IMR-90 (cell line): ENCODE results near the gene PRSS2.

Source experiments
- BHLHE40 ChIP-seq: fragments of 150-350 bp; IDR thresholded peaks from 2 replicates; pipeline ENCODE4 v1.6.1; 2016; ENCODE audit warnings: mild to moderate bottlenecking, low read depth, low read length
- CHD1 ChIP-seq: IDR thresholded peaks from 2 replicates; pipeline ENCODE4 v1.6.1; 2012; ENCODE audit warnings: low read depth, low read length, improper control_type of control experiment
- ELK1 ChIP-seq: fragments of 150-350 bp; IDR thresholded peaks from 2 replicates; pipeline ENCODE4 v1.6.1; 2016; ENCODE audit warnings: low read depth, mild to moderate bottlenecking, low read length, moderate library complexity, borderline replicate concordance
- FOS ChIP-seq: fragments of 150-350 bp; IDR thresholded peaks from 2 replicates; pipeline ENCODE4 v1.6.1; 2016; ENCODE audit warnings: low read depth, low read length
- MAFK ChIP-seq: IDR thresholded peaks from 2 replicates; pipeline ENCODE4 v1.6.1; 2012; ENCODE audit warnings: low read depth, low read length, improper control_type of control experiment
- MAZ ChIP-seq: IDR thresholded peaks from 2 replicates; pipeline ENCODE4 v1.6.1; 2012; ENCODE audit warnings: low read depth, mild to moderate bottlenecking, low read length, improper control_type of control experiment, moderate library complexity, borderline replicate concordance
- MXI1 ChIP-seq: IDR thresholded peaks from 2 replicates; pipeline ENCODE4 v1.6.1; 2012; ENCODE audit warnings: low read depth, mild to moderate bottlenecking, low read length, moderate library complexity, borderline replicate concordance
- POLR2A ChIP-seq: IDR thresholded peaks from 2 replicates; pipeline ENCODE4 v1.6.1; 2012; ENCODE audit warnings: mild to moderate bottlenecking, low read depth, low read length
- RAD21 ChIP-seq: IDR thresholded peaks from 2 replicates; pipeline ENCODE4 v1.6.1; 2012; ENCODE audit warnings: low read length, improper control_type of control experiment
- RCOR1 ChIP-seq: IDR thresholded peaks from 2 replicates; pipeline ENCODE4 v1.6.1; 2012; ENCODE audit warnings: mild to moderate bottlenecking, low read length, improper control_type of control experiment; ENCODE audit not compliant: insufficient replicate concordance
- SMC3 ChIP-seq: fragments of 150-350 bp; IDR thresholded peaks from 2 replicates; pipeline ENCODE4 v1.6.1; 2016; ENCODE audit warnings: low read depth, mild to moderate bottlenecking, antibody characterized with exemption, low read length, moderate library complexity
- USF2 ChIP-seq: fragments of 150-350 bp; IDR thresholded peaks from 2 replicates; pipeline ENCODE4 v1.6.1; 2017; ENCODE audit warnings: mild to moderate bottlenecking, antibody characterized with exemption, low read length, low read depth
- TF ChIP-seq, protein P1 (sequence below): conservative IDR thresholded peaks from 2 replicates; pipeline ENCODE4 v1.5.1; 2012; ENCODE audit warnings: mild to moderate bottlenecking, low read depth, low read length, improper control_type of control experiment

DNA sequence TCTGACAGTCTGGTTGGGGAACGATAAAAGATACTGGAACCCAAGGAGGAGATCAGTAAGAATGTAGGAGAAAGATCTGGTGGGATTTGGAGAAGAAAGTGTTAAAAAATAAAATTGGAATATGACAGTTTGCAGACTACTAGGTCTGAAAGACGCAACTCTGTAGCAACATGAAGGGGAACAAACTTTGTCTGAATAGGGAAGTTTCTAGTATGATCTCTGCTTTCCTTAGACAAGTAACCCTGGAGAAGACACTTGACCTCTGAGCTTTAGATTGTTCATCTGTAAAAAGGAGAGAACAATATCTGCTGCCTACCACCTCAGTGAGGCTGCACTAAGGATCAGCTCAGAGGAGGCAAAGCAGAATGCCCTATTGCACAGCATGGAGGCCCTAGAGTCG, 24.5 kb upstream of the PRSS2 start:
- TF ChIP-seq FOS: no peak
- TF ChIP-seq, protein P1, sequence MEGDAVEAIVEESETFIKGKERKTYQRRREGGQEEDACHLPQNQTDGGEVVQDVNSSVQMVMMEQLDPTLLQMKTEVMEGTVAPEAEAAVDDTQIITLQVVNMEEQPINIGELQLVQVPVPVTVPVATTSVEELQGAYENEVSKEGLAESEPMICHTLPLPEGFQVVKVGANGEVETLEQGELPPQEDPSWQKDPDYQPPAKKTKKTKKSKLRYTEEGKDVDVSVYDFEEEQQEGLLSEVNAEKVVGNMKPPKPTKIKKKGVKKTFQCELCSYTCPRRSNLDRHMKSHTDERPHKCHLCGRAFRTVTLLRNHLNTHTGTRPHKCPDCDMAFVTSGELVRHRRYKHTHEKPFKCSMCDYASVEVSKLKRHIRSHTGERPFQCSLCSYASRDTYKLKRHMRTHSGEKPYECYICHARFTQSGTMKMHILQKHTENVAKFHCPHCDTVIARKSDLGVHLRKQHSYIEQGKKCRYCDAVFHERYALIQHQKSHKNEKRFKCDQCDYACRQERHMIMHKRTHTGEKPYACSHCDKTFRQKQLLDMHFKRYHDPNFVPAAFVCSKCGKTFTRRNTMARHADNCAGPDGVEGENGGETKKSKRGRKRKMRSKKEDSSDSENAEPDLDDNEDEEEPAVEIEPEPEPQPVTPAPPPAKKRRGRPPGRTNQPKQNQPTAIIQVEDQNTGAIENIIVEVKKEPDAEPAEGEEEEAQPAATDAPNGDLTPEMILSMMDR: no peak
- TF ChIP-seq CHD1: no peak
- TF ChIP-seq POLR2A: no peak
- no peak for TF ChIP-seq MAFK
- no peak for TF ChIP-seq USF2
- TF ChIP-seq RCOR1: no peak
- no peak for TF ChIP-seq ELK1
- TF ChIP-seq MXI1: no peak
- no peak for TF ChIP-seq BHLHE40
- TF ChIP-seq SMC3: no peak
- no peak for TF ChIP-seq RAD21
- no peak for TF ChIP-seq MAZ
